Loucy (cell line): Measurements from ENCODE around the gene KRT17.
A peak's percentile ranks its signal among the peaks of the same experiment; 100 is the strongest.

Source experiments
- H2AFZ ChIP-seq: fragments of 200-600 bp; sonication (generic); 2 replicates; pipeline ENCODE4 v1.6.0; 2016; ENCODE audit warnings: antibody characterized with exemption, mild to moderate bottlenecking, low read length, moderate library complexity
- H3F3A ChIP-seq: fragments of 200-600 bp; 2 replicates; pipeline ENCODE4 v1.6.0; 2016; ENCODE audit warnings: antibody characterized with exemption, low read depth, mild to moderate bottlenecking
- H3K27me3 ChIP-seq: fragments of 200-600 bp; sonication (generic); 2 replicates; pipeline ENCODE4 v1.6.1; 2014; ENCODE audit warnings: low read length, mild to moderate bottlenecking; ENCODE audit not compliant: insufficient read depth, poor library complexity, severe bottlenecking
- H3K36me3 ChIP-seq: fragments of 200-600 bp; sonication (generic); 2 replicates; pipeline ENCODE4 v1.6.1; 2016; ENCODE audit warnings: low read length; ENCODE audit not compliant: insufficient read depth
- H3K4me1 ChIP-seq: fragments of 200-600 bp; sonication (generic); 2 replicates; pipeline ENCODE4 v1.5.1; 2014; ENCODE audit warnings: low read length, mild to moderate bottlenecking; ENCODE audit not compliant: insufficient read depth, poor library complexity, severe bottlenecking
- H3K4me2 ChIP-seq: fragments of 200-600 bp; sonication (generic); 2 replicates; pipeline ENCODE4 v1.6.0; 2014; ENCODE audit warnings: antibody characterized with exemption, low read length, low read depth, mild to moderate bottlenecking; ENCODE audit not compliant: poor library complexity, severe bottlenecking
- H3K4me3 ChIP-seq: fragments of 200-600 bp; sonication (generic); 2 replicates; pipeline ENCODE4 v1.5.1; 2014; ENCODE audit warnings: low read length, mild to moderate bottlenecking, mixed read lengths; ENCODE audit not compliant: poor library complexity, severe bottlenecking
- H3K79me2 ChIP-seq: fragments of 200-600 bp; sonication (generic); 2 replicates; pipeline ENCODE4 v1.6.1; 2014; ENCODE audit warnings: low read length; ENCODE audit not compliant: insufficient read depth
- H3K9ac ChIP-seq: fragments of 200-600 bp; sonication (generic); 2 replicates; pipeline ENCODE4 v1.6.0; 2014; ENCODE audit warnings: mild to moderate bottlenecking, low read depth, low read length, moderate library complexity; ENCODE audit not compliant: poor library complexity, severe bottlenecking
- H3K9me2 ChIP-seq: fragments of 200-600 bp; sonication (generic); replicated peaks from 2 replicates; pipeline ENCODE4 v1.6.1; 2016; ENCODE audit warnings: low read depth, low read length, mixed read lengths
- H3K9me3 ChIP-seq: fragments of 200-600 bp; sonication (generic); 2 replicates; pipeline ENCODE4 v1.6.1; 2014; ENCODE audit warnings: mild to moderate bottlenecking, antibody characterized with exemption, low read length, low read depth; ENCODE audit not compliant: insufficient read depth
- H4K20me1 ChIP-seq: fragments of 200-600 bp; sonication (generic); 2 replicates; pipeline ENCODE4 v1.6.0; 2014; ENCODE audit warnings: antibody characterized with exemption, low read length, mild to moderate bottlenecking; ENCODE audit not compliant: insufficient read depth, poor library complexity, severe bottlenecking
- CTCF ChIP-seq: fragments of 200-600 bp; sonication (generic); conservative IDR thresholded peaks from 2 replicates; pipeline ENCODE4 v1.5.1; 2014; ENCODE audit warnings: mild to moderate bottlenecking, antibody characterized with exemption, low read length
- EZH2phosphoT487 ChIP-seq: fragments of 200-600 bp; IDR thresholded peaks from 2 replicates; pipeline ENCODE4 v1.6.1; 2018; ENCODE audit warnings: antibody characterized with exemption, mild to moderate bottlenecking, moderate library complexity, borderline replicate concordance

The KRT17 gene

GRCh38 chr17:41580687-41581365 lies 43.5 kb downstream of the KRT17 start:
- H3K4me3 ChIP-seq = no peak overlapping the region
- no peaks in the 10 kb centered on the region for H3K4me1 ChIP-seq
- H3K9me2 ChIP-seq = no peaks in the 10 kb centered on the region
- H3K36me3 ChIP-seq = no peaks in the 10 kb centered on the region
- no peaks in the 10 kb centered on the region for H3K79me2 ChIP-seq
- TF ChIP-seq EZH2phosphoT487 (no peak), CTCF (no peak)
- H2AFZ ChIP-seq = no peak overlapping the region
- no peaks in the 10 kb centered on the region for H3F3A ChIP-seq
- no peak overlapping the region for H3K9ac ChIP-seq
- H3K27me3 ChIP-seq = no peaks in the 10 kb centered on the region
- no peaks in the 10 kb centered on the region for H4K20me1 ChIP-seq
- no peak overlapping the region for H3K4me2 ChIP-seq
- H3K9me3 ChIP-seq = no peaks in the 10 kb centered on the region

DNA sequence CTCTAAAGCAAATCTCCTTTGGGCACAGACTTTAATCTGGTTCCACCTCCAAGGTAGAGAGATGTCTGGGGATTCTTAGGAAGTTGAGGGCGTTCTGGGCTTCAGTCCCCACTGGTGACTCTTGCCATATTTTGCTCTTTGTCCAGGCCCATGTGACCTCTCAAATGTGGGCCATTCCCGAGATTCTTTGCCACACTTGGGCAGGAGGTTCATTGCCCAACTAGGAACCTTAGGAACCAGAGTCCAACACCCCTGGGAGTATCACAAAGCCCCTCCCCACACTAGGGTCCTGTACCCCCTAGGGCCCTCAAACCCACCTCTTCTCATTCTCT lies 44.2 kb downstream of the KRT17 start:
- Histone ChIP-seq H4K20me1 (no peaks in the 10 kb centered on the region), H3K9me2 (no peaks in the 10 kb centered on the region), H3F3A (no peaks in the 10 kb centered on the region), H3K79me2 (no peaks in the 10 kb centered on the region), H3K4me3 (no peak overlapping the region), H3K27me3 (no peaks in the 10 kb centered on the region), H3K9ac (no peak overlapping the region), H3K36me3 (no peaks in the 10 kb centered on the region), H3K4me2 (no peak overlapping the region), H2AFZ (peak overlapping the region; percentile 85; the same call in 1 of the 2 replicates), H3K9me3 (no peaks in the 10 kb centered on the region), H3K4me1 (no peaks in the 10 kb centered on the region)
- TF ChIP-seq EZH2phosphoT487 (no peak), CTCF (no peak)

DNA sequence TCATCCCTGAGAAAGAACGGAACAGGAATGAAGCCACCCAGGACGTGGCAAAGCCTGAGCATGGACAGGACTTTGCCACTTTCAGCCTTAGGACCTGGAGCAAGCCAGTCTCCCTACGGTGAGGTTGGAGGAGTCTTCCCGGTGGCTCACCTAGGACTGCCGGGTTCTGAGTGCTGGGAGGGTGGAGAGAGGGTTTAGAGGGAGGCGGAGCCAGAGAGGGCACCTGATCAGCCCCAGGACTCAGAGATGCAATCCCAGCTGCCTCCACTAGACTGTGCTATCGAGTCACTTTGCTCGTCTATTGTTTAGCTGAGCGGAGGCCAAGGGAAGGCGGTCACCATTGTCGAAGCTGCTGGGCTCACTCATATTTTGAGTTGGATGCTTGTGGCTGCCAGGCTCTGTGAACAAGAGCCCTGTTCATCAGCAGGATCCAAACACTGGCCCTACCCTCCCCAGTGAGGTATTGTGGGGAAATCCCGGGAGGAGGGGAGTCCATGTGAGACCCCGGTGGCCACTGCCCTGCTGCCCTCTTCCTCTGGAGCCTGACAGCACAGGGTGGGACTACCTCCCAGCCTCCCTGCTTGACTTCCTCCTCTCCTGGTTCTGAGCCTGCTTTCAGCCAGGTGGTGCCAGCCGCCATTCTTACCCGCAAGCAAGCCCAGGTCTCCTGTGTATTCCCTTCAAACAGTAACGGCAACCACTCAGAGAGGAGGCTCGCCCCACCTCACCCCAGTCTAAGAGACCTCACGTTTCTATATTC lies 44.7 kb downstream of the KRT17 start:
- no peak overlapping the region for H3K4me3 ChIP-seq
- no peaks in the 10 kb centered on the region for H3K9me2 ChIP-seq
- no peaks in the 10 kb centered on the region for H3K4me1 ChIP-seq
- H3K36me3 ChIP-seq = no peaks in the 10 kb centered on the region
- no peaks in the 10 kb centered on the region for H3K9me3 ChIP-seq
- H2AFZ ChIP-seq = peak overlapping the region; percentile 85
- H3K27me3 ChIP-seq = no peaks in the 10 kb centered on the region
- H4K20me1 ChIP-seq = no peaks in the 10 kb centered on the region
- no peak for TF ChIP-seq EZH2phosphoT487
- peak; percentile 74 for TF ChIP-seq CTCF
- no peaks in the 10 kb centered on the region for H3K79me2 ChIP-seq
- H3F3A ChIP-seq = no peaks in the 10 kb centered on the region
- H3K9ac ChIP-seq = no peak overlapping the region
- H3K4me2 ChIP-seq = no peak overlapping the region
